HCT116 (cell line): ENCODE results near the gene SDK2. TPM values are rescaled to one million over a fixed set of nuclear protein-coding genes. Genes with fewer than 3 reads are reported as not detected.

Experiments used
- ATAC-seq: fragments of 200-7000 bp; cut with Tn5 transposase; 2 replicates; pipeline ENCODE4 v1.9.1; 2020; ENCODE audit warnings: mild to moderate bottlenecking, moderate library complexity
- BruUV-seq: library from RNA; stranded (reverse); fragments of 400-500 nt; replicated peaks from 2 replicates; lab custom pipeline; 2021; lab: Mats Ljungman, UMichigan
- CTCF ChIA-PET: fragments of 300-600 bp; sonication (Branson Sonifier 250); formaldehyde crosslinking; loops from one replicate; lab custom pipeline; 2021; ENCODE audit warnings: antibody characterized with exemption; lab: Charles Lee
- POLR2A ChIA-PET: fragments of 300-600, 350-600 bp; sonication (Branson Sonifier 250); formaldehyde crosslinking; loops from one replicate; lab custom pipeline; 2021; ENCODE audit warnings: antibody characterized with exemption; lab: Charles Lee
- RAD21 ChIA-PET, 2 experiments: fragments of 300-600 bp; sonication (Branson Sonifier 250); formaldehyde crosslinking; loops; one replicate each; lab custom pipeline; 2023; ENCODE audit warnings: low total read pairs in 2 of 2; ENCODE audit not compliant: uncharacterized antibody in 2 of 2, unreplicated experiment in 2 of 2, low non-redundant PET in 1 of 2; lab: Charles Lee
- DNase-seq: peaks from one replicate; pipeline ENCODE4 v3.0.0-alpha.2; 2010; ENCODE audit warnings: low read depth, low spot score
- H2AFZ ChIP-seq: fragments of 200-600 bp; shearing (Covaris generic), sonication (generic); 2 replicates; pipeline ENCODE4 v1.6.1; 2017; ENCODE audit warnings: low read depth, mixed run types, mixed read lengths, antibody characterized with exemption, low read length; ENCODE audit not compliant: poor library complexity, severe bottlenecking
- H3K27ac ChIP-seq: 2 replicates; pipeline ENCODE4 v1.5.1; 2012; ENCODE audit warnings: low read depth, low read length
- H3K27me3 ChIP-seq: fragments of 200-600 bp; sonication (generic); 2 replicates; pipeline ENCODE4 v1.6.1; 2016; ENCODE audit warnings: mixed run types, low read length, mixed read lengths; ENCODE audit not compliant: insufficient read depth
- H3K36me3 ChIP-seq, 2 experiments: fragments of 200-500 bp in 1 of 2; fragments of 200-600 bp in 1 of 2; sonication (Bioruptor generic) in 1 of 2; sonication (generic) in 1 of 2; 2 replicates each; pipeline versions ENCODE4 v1.5.1 to v1.6.1; 2014 to 2016; ENCODE audit warnings: low read length in 2 of 2, inconsistent platforms in 1 of 2, mixed read lengths in 1 of 2, mixed run types in 1 of 2; ENCODE audit not compliant: insufficient read depth in 2 of 2, control insufficient read depth in 1 of 2
- H3K4me1 ChIP-seq, 2 experiments: fragments of 200-600 bp in 1 of 2; sonication (generic) in 1 of 2; 2 replicates each; pipeline versions ENCODE4 v1.5.1 to v1.6.1; 2012 to 2017; ENCODE audit warnings: low read length in 2 of 2, inconsistent platforms in 1 of 2, mild to moderate bottlenecking in 1 of 2, mixed read lengths in 1 of 2, mixed run types in 1 of 2, moderate library complexity in 1 of 2; ENCODE audit not compliant: insufficient read depth in 2 of 2, control insufficient read depth in 1 of 2
- H3K4me2 ChIP-seq: fragments of 200-600 bp; sonication (generic); 2 replicates; pipeline ENCODE4 v1.6.1; 2017; ENCODE audit warnings: mixed run types, low read length, mixed read lengths
- H3K4me3 ChIP-seq, 2 experiments: fragments of 200-600 bp in 1 of 2; sonication (generic) in 1 of 2; replicated peaks in 1 of 2; 2 replicates each; pipeline ENCODE4 v1.5.1; 2011 to 2016; ENCODE audit warnings: low read length in 2 of 2, control low read depth in 1 of 2, low read depth in 1 of 2, mild to moderate bottlenecking in 1 of 2, mixed read lengths in 1 of 2, mixed run types in 1 of 2
- H3K79me2 ChIP-seq: fragments of 200-600 bp; sonication (generic); 2 replicates; pipeline ENCODE4 v1.6.1; 2017; ENCODE audit warnings: mild to moderate bottlenecking, mixed run types, low read length, moderate library complexity, mixed read lengths; ENCODE audit not compliant: insufficient read depth
- H3K9ac ChIP-seq: fragments of 200-600 bp; sonication (generic); 2 replicates; pipeline ENCODE4 v1.6.1; 2016; ENCODE audit warnings: low read length, mixed read lengths
- H3K9me2 ChIP-seq: fragments of 200-600 bp; sonication (generic), shearing (Covaris generic); 2 replicates; pipeline ENCODE4 v1.6.1; 2017; ENCODE audit warnings: mixed run types, mild to moderate bottlenecking, moderate library complexity; ENCODE audit not compliant: insufficient read depth
- H3K9me3 ChIP-seq, 2 experiments: fragments of 200-500 bp in 1 of 2; fragments of 200-600 bp in 1 of 2; sonication (Bioruptor generic) in 1 of 2; sonication (generic) in 1 of 2; 2 replicates each; pipeline ENCODE4 v1.6.1; 2014 to 2017; ENCODE audit warnings: low read length in 2 of 2, mixed read lengths in 2 of 2, inconsistent platforms in 1 of 2, low read depth in 1 of 2, mild to moderate bottlenecking in 1 of 2, mixed run types in 1 of 2, moderate library complexity in 1 of 2; ENCODE audit not compliant: control insufficient read depth in 1 of 2, insufficient read depth in 1 of 2
- H4K20me1 ChIP-seq: fragments of 200-600 bp; sonication (generic), shearing (Covaris generic); 2 replicates; pipeline ENCODE4 v1.6.1; 2017; ENCODE audit warnings: mixed run types, mild to moderate bottlenecking, moderate library complexity; ENCODE audit not compliant: insufficient read depth
- ATF3 ChIP-seq: IDR thresholded peaks from 2 replicates; pipeline ENCODE4 v1.6.1; 2012
- EGR1 ChIP-seq: IDR thresholded peaks from 2 replicates; pipeline ENCODE4 v1.6.1; 2012; ENCODE audit warnings: low read depth
- ELF1 ChIP-seq: IDR thresholded peaks from 2 replicates; pipeline ENCODE4 v1.6.1; 2012; ENCODE audit warnings: low read depth, borderline replicate concordance
- JUND ChIP-seq: IDR thresholded peaks from 2 replicates; pipeline ENCODE4 v1.6.1; 2012
- MAX ChIP-seq: IDR thresholded peaks from 2 replicates; pipeline ENCODE4 v1.6.1; 2012
- RAD21 ChIP-seq: IDR thresholded peaks from 2 replicates; pipeline ENCODE4 v1.6.1; 2012; ENCODE audit warnings: low read depth, mild to moderate bottlenecking
- REST ChIP-seq: IDR thresholded peaks from 2 replicates; pipeline ENCODE4 v1.6.1; 2012; ENCODE audit warnings: low read depth
- SIN3A ChIP-seq: IDR thresholded peaks from 2 replicates; pipeline ENCODE4 v1.6.1; 2012; ENCODE audit warnings: low read depth
- SRF ChIP-seq: IDR thresholded peaks from 2 replicates; pipeline ENCODE4 v1.6.1; 2012; ENCODE audit warnings: low read depth
- TCF7L2 ChIP-seq: IDR thresholded peaks from 2 replicates; pipeline ENCODE4 v1.7.0; 2011; ENCODE audit warnings: borderline replicate concordance, inconsistent platforms; ENCODE audit not compliant: insufficient read depth, insufficient read length; ENCODE audit errors: extremely low read depth
- ZFX ChIP-seq: fragments of 450-650 bp; IDR thresholded peaks from 2 replicates; pipeline ENCODE4 v1.6.1; 2017
- intact Hi-C: fragments of 100-400 bp; cut with micrococcal nuclease; formaldehyde crosslinking; loops from 2 replicates; pipeline ENCODE4 v1.10.0; 2022
- total RNA-seq: library from RNA; stranded (reverse); gene quantifications from one replicate; pipeline ENCODE4 v1.2.1, GENCODE V29; 2021; ENCODE audit not compliant: unreplicated experiment

Gene SDK2
- total RNA-seq, 1 experiment from 2014 or later = 0.10 TPM

- ChIA-PET POLR2A (no interaction called here), RAD21 (no interaction called here), CTCF (no interaction called here)
- Histone ChIP-seq H3K9me3 (no peaks in the 10 kb centered on the region), H3K4me3 (no peak overlapping the region), H2AFZ (no peak overlapping the region), H3K9ac (no peak overlapping the region), H3K4me1 (no peaks in the 10 kb centered on the region), H3K36me3 (no peaks in the 10 kb centered on the region), H3K9me2 (no peaks in the 10 kb centered on the region), H4K20me1 (no peaks in the 10 kb centered on the region), H3K27me3 (0 out of 2 replicates have a peak, but pooled peaks cover 6% of the 10 kb centered on the region), H3K27ac (no peak overlapping the region), H3K79me2 (no peaks in the 10 kb centered on the region), H3K4me2 (no peak overlapping the region)
- no TSS peak for BruUV-seq
- no peak for TF ChIP-seq TCF7L2
- no peak for TF ChIP-seq MAX
- no peak for TF ChIP-seq RAD21
- no peak for TF ChIP-seq ELF1
- no peak for TF ChIP-seq REST
- no peak for TF ChIP-seq EGR1
- TF ChIP-seq JUND = no peak
- TF ChIP-seq ZFX = no peak
- no peak for TF ChIP-seq SIN3A
- TF ChIP-seq SRF = no peak
- TF ChIP-seq ATF3 = no peak
- ATAC-seq = no peak
- intact Hi-C loops = no loop called here
- DNase-seq = no peak
Measured at GRCh38 chr17:73447319-73447718, 196.9 kb downstream of the SDK2 start.
